Measurements from ENCODE around the gene RAD9A. TPM values are rescaled to one million over a fixed set of nuclear protein-coding genes. Genes with fewer than 3 reads are reported as not detected.

RAD9A gene
- total RNA-seq, 3 donors from 2014 or later, result 11.0 to 31.0 (median 24.6) TPM

- no peak for DNase-seq (ENCODE audit: low spot score in 2 of 2)
- intact Hi-C loops (cut with DNase I; ENCODE audit: low total_unique reads), result no loop called here
- no peak overlapping the region for H3K4me3 ChIP-seq
These were observed 43.6 kb upstream of the RAD9A start for GRCh38 chr11:67347964-67348749.

DNA sequence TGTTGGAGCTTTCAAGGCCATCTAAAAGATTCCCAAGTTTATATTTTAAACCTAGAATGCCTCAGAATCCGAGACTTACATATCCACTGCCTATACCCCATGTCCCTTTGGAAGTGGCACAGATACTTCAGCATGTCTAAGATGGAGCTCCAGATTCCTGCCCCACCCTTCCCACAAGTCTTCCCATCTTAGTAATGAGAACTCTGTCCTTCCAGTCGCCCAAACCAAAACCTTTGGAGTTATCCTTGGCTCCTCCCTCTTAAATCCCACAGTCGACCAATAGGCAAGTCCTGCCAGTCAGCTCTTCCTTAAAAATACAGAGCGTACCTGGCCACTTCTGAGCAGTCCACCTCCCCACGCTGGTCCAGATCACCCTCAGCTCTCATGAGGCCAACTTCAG, 42.8 kb upstream of the RAD9A start:
- peaks cover 4 to 15% of the 10 kb centered on the region in 2 donors for H3K4me1 ChIP-seq
- TF ChIP-seq CTCF (IDR thresholded peaks at IDR 0.05), result no peak
- no peak for TF ChIP-seq POLR2AphosphoS5 (IDR thresholded peaks at IDR 0.05)
- no peak for TF ChIP-seq POLR2A (IDR thresholded peaks at IDR 0.05)
- no peaks in the 10 kb centered on the region for H3K36me3 ChIP-seq
- H3K9me3 ChIP-seq, result no peaks in the 10 kb centered on the region
- no peak for DNase-seq (ENCODE audit: low spot score in 2 of 2)
- H3K4me3 ChIP-seq, result no peak overlapping the region
- peak overlapping the region; percentile 8 to 17 for H3K27ac ChIP-seq
- no peaks in the 10 kb centered on the region for H3K27me3 ChIP-seq
- intact Hi-C loops (cut with DNase I; ENCODE audit: low total_unique reads), result no loop called here

More at GRCh38 chr11:67347964-67348749, 43.6 kb upstream of the RAD9A start:
- Histone ChIP-seq H3K27me3 (no peaks in the 10 kb centered on the region), H3K36me3 (no peaks in the 10 kb centered on the region), H3K9me3 (no peaks in the 10 kb centered on the region), H3K27ac (peak overlapping the region; percentile 17 to 22), H3K4me1 (peaks cover 4 to 15% of the 10 kb centered on the region in 2 donors)
- no peak for TF ChIP-seq POLR2AphosphoS5 (IDR thresholded peaks at IDR 0.05)
- no peak for TF ChIP-seq CTCF (IDR thresholded peaks at IDR 0.05)

- Histone ChIP-seq H3K4me1 (peaks cover 4 to 19% of the 10 kb centered on the region in 2 donors), H3K27me3 (no peaks in the 10 kb centered on the region), H3K9me3 (no peaks in the 10 kb centered on the region), H3K27ac (peak overlapping the region; percentile 8 to 17), H3K36me3 (no peaks in the 10 kb centered on the region), H3K4me3 (no peak overlapping the region)
- DNase-seq (ENCODE audit: low spot score in 2 of 2), result no peak
- intact Hi-C loops (cut with DNase I; ENCODE audit: low total_unique reads), result no loop called here
- no peak for TF ChIP-seq POLR2AphosphoS5 (IDR thresholded peaks at IDR 0.05)
- no peak for TF ChIP-seq CTCF (IDR thresholded peaks at IDR 0.05)
- no peak for TF ChIP-seq POLR2A (IDR thresholded peaks at IDR 0.05)
These were observed 42.3 kb upstream of the RAD9A start for GRCh38 chr11:67349457-67349856.

- Histone ChIP-seq H3K9me3 (no peaks in the 10 kb centered on the region), H3K27ac (peak overlapping the region in 1 of 2 donors; percentile 2), H3K27me3 (no peaks in the 10 kb centered on the region), H3K4me1 (peaks cover 9 to 24% of the 10 kb centered on the region in 2 donors), H3K36me3 (no peaks in the 10 kb centered on the region), H3K4me3 (no peak overlapping the region)
- no peak for DNase-seq (ENCODE audit: low spot score in 2 of 2)
- intact Hi-C loops (cut with DNase I; ENCODE audit: low total_unique reads), result no loop called here
- TF ChIP-seq POLR2AphosphoS5 (IDR thresholded peaks at IDR 0.05), result no peak
- TF ChIP-seq CTCF (IDR thresholded peaks at IDR 0.05), result no peak
- no peak for TF ChIP-seq POLR2A (IDR thresholded peaks at IDR 0.05)
These were observed 41.8 kb upstream of the RAD9A start for GRCh38 chr11:67349928-67350465.

DNA sequence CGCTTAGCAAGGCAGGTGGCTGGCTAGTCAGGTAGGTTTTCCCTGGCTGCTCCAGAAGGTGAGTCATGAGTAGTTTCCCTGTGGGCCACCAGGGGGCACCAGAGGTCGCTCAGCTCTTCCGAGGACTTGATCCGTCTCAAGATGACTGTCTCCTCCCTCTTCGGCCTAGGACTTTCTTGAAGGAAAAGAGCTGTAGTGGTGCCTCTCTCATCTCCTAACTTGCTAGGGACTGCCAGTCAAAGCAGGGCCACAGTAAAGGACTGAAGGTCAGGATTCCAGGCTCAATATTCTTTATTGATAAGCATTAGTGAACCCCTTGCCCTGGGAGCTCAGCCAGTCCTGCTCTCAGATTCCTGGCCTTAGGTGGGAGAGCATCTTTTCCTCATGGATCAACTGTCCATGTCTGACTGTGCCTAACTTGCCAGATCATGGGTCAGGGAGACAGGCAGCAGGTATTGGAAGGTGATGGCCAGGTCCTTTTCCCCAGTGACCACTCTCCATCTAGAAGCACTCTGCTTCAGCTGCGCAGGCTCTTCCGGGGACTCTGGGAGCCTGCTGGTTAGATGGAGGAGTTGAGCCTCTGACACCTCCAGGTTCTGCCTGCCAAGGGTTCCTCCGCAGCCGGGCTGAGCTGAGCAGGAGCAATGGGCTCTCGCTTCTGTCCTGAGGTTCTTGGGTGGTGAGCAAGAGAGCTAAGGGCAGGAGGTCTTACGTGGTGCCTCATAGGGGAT, 40.3 kb upstream of the RAD9A start:
- Histone ChIP-seq H3K27ac (peak overlapping the region; percentile 97 to 98), H3K9me3 (no peaks in the 10 kb centered on the region), H3K4me1 (peaks cover 13 to 30% of the 10 kb centered on the region in 2 donors), H3K27me3 (no peaks in the 10 kb centered on the region), H3K36me3 (no peaks in the 10 kb centered on the region), H3K4me3 (peak overlapping the region in 1 of 3 donors; percentile 74)
- peak; percentile 80 to 97 (median 84) for TF ChIP-seq CTCF (IDR thresholded peaks at IDR 0.05)
- peak in 2 of 3 donors; percentile 51 to 59 for TF ChIP-seq POLR2AphosphoS5 (IDR thresholded peaks at IDR 0.05)
- no peak for TF ChIP-seq POLR2A (IDR thresholded peaks at IDR 0.05)
- DNase-seq (ENCODE audit: low spot score in 2 of 2), result no peak
- intact Hi-C loops (cut with DNase I; ENCODE audit: low total_unique reads), result no loop called here

Data from breast epithelium (tissue), 4 donors.